ENCODE measurements around the gene ALG12.

Gene ALG12

DNA sequence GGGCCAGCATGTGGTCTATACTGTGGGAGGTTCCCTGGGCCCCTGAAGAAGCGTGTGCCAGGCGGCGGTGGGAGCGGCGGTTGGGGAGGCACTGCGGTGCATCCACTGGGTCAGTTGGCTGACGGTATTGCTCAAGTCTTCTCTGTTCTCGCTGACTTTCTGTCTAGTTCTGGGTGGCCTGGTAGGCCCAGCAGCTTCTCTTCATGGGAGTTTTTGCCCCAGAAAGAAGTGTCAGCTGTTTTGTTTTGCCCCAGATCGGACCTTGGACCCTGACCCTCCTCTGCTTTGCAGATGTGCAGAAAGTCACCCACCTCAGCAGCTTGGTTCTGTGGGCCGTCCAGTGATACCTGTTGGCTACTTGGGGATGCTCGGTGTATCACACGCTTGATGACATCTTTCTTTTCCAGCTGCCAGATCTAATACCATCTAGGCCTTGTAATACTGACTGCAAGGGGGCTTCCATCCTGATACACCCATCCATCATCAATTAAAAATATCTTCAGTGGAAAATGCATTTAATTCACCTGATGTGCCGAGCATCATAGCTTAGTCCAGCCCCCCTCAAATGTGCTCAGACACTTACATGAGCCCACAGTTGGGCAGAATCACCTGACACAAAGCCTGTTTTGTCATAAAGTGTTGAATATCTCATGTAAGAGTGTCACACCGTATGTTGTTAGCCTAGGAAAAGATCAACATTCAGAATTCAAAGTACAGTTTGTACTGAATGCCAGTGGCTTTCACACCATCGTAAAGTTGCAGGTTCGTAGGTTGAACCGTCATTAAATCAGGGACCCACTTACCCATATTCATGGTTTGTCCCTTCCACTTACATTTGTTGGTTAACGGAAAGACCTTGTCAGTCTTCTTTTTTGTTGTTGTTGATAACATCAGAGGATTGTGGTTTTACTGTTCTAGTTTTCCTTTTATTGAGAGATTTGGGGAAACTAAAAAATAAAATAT, 50.7 kb downstream of the ALG12 start:
- no peaks in the 10 kb centered on the region for H3K4me1 ChIP-seq (ENCODE audit: low read length)
- no peaks in the 10 kb centered on the region for H3K27me3 ChIP-seq (ENCODE audit: low read depth, low read length)
- H3K9ac ChIP-seq (ENCODE audit: low read length): no peak overlapping the region
- no peak overlapping the region for H2AFZ ChIP-seq (ENCODE audit: low read depth, low read length)
- H3K9me3 ChIP-seq (ENCODE audit: insufficient read depth, low read length): no peaks in the 10 kb centered on the region; the same call in 1 of the 2 replicates
- peaks cover 94% of the 10 kb centered on the region for H3K79me2 ChIP-seq (ENCODE audit: low read length)
- no peak overlapping the region for H3K4me3 ChIP-seq (ENCODE audit: low read length)
- H3K4me2 ChIP-seq (ENCODE audit: low read length): no peak overlapping the region
- peaks cover 14% of the 10 kb centered on the region for H4K20me1 ChIP-seq (ENCODE audit: insufficient read depth, low read length)
- TF ChIP-seq, protein P1, sequence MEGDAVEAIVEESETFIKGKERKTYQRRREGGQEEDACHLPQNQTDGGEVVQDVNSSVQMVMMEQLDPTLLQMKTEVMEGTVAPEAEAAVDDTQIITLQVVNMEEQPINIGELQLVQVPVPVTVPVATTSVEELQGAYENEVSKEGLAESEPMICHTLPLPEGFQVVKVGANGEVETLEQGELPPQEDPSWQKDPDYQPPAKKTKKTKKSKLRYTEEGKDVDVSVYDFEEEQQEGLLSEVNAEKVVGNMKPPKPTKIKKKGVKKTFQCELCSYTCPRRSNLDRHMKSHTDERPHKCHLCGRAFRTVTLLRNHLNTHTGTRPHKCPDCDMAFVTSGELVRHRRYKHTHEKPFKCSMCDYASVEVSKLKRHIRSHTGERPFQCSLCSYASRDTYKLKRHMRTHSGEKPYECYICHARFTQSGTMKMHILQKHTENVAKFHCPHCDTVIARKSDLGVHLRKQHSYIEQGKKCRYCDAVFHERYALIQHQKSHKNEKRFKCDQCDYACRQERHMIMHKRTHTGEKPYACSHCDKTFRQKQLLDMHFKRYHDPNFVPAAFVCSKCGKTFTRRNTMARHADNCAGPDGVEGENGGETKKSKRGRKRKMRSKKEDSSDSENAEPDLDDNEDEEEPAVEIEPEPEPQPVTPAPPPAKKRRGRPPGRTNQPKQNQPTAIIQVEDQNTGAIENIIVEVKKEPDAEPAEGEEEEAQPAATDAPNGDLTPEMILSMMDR (IDR thresholded peaks at IDR 0.05; ENCODE audit: low read depth, low read length): no peak
- no peak for TF ChIP-seq EZH2phosphoT487 (IDR thresholded peaks at IDR 0.05; ENCODE audit: low read depth)
- H3K27ac ChIP-seq (ENCODE audit: low read length): no peak overlapping the region
- H3K36me3 ChIP-seq (replicated peaks; ENCODE audit: low read depth, low read length): peaks cover 43% of the 10 kb centered on the region

DNA sequence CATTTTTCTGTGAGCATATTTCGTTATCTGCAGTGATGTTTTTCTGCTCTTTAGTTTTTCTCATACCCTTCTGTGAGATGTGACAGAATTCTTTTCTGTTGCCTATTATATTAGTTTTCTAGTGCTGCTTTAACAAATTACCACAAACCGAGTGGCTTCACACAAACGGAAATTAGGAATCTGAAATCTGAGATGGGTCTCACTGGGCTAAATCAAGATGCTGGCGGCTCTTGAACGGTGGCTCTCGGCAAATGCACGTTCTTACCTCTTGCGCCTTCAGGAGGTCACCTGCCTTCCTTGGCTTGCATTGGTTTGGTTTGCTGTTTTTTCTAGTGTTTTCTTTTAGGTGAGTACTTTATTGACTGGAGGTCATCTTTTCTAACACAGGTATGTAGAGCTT, 51.6 kb downstream of the ALG12 start:
- Histone ChIP-seq H3K79me2 (ENCODE audit: low read length) (peaks cover 96% of the 10 kb centered on the region), H3K9me3 (ENCODE audit: insufficient read depth, low read length) (no peaks in the 10 kb centered on the region; the same call in 1 of the 2 replicates), H2AFZ (ENCODE audit: low read depth, low read length) (no peak overlapping the region), H3K4me3 (ENCODE audit: low read length) (no peak overlapping the region), H3K4me1 (ENCODE audit: low read length) (no peaks in the 10 kb centered on the region), H3K27ac (ENCODE audit: low read length) (no peak overlapping the region), H3K27me3 (ENCODE audit: low read depth, low read length) (no peaks in the 10 kb centered on the region), H4K20me1 (ENCODE audit: insufficient read depth, low read length) (peaks cover 18% of the 10 kb centered on the region), H3K9ac (ENCODE audit: low read length) (no peak overlapping the region), H3K36me3 (replicated peaks; ENCODE audit: low read depth, low read length) (peaks cover 43% of the 10 kb centered on the region), H3K4me2 (ENCODE audit: low read length) (no peak overlapping the region)
- no peak for TF ChIP-seq EZH2phosphoT487 (IDR thresholded peaks at IDR 0.05; ENCODE audit: low read depth)
- TF ChIP-seq, protein P1 (IDR thresholded peaks at IDR 0.05; ENCODE audit: low read depth, low read length): no peak

DNA sequence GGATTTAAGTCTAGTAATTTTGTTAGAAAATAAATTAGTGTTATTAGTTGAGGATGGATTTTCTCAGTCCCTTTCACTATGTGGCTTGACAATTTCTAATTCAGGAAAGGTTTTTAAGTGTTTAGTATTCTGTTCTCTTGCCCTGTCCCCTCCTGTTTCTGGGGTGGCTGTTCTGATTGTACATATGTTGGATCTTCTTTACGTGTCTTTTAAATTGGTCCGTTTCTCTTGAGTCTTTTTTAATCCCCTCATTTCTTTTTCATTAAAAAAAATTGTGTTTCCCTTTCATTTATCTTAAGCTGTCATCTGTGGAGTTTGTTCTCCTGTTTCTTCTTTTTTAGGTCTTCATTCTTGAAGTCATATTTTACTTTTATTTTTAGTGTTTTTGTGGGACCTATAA, 52.1 kb downstream of the ALG12 start:
- H2AFZ ChIP-seq (ENCODE audit: low read depth, low read length): no peak overlapping the region
- peaks cover 97% of the 10 kb centered on the region for H3K79me2 ChIP-seq (ENCODE audit: low read length)
- no peaks in the 10 kb centered on the region; the same call in 1 of the 2 replicates for H3K9me3 ChIP-seq (ENCODE audit: insufficient read depth, low read length)
- no peaks in the 10 kb centered on the region for H3K4me1 ChIP-seq (ENCODE audit: low read length)
- TF ChIP-seq, protein P1 (IDR thresholded peaks at IDR 0.05; ENCODE audit: low read depth, low read length): no peak
- TF ChIP-seq EZH2phosphoT487 (IDR thresholded peaks at IDR 0.05; ENCODE audit: low read depth): no peak
- peaks cover 20% of the 10 kb centered on the region for H4K20me1 ChIP-seq (ENCODE audit: insufficient read depth, low read length)
- H3K36me3 ChIP-seq (replicated peaks; ENCODE audit: low read depth, low read length): peaks cover 43% of the 10 kb centered on the region
- no peak overlapping the region for H3K4me3 ChIP-seq (ENCODE audit: low read length)
- no peak overlapping the region for H3K27ac ChIP-seq (ENCODE audit: low read length)
- no peak overlapping the region for H3K9ac ChIP-seq (ENCODE audit: low read length)
- no peaks in the 10 kb centered on the region for H3K27me3 ChIP-seq (ENCODE audit: low read depth, low read length)
- no peak overlapping the region for H3K4me2 ChIP-seq (ENCODE audit: low read length)

DNA sequence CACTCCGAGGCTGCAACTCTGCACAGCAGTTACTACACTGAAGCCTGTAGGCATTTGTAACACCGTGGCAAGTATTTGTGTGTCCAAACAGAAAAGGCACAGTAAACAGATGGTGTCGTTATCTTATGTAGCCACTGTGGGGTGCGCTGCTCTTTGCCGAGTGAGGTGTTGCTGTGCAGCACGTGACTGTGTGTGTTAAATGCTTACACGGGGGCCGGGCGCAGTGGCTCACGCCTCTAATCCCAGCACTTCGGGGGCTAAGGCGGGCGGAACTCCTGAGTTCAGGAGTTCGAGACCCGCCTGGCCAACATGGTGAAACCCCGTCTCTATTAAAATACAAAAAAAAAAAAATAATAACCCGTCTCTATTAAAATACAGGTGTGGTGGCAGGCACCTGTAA, 53.1 kb downstream of the ALG12 start:
- Histone ChIP-seq H3K27ac (ENCODE audit: low read length) (no peak overlapping the region), H3K9me3 (ENCODE audit: insufficient read depth, low read length) (no peaks in the 10 kb centered on the region; the same call in 1 of the 2 replicates), H3K79me2 (ENCODE audit: low read length) (peaks cover 97% of the 10 kb centered on the region), H3K4me1 (ENCODE audit: low read length) (no peaks in the 10 kb centered on the region), H3K27me3 (ENCODE audit: low read depth, low read length) (no peaks in the 10 kb centered on the region), H3K4me2 (ENCODE audit: low read length) (no peak overlapping the region), H4K20me1 (ENCODE audit: insufficient read depth, low read length) (peaks cover 16% of the 10 kb centered on the region), H3K36me3 (replicated peaks; ENCODE audit: low read depth, low read length) (peaks cover 41% of the 10 kb centered on the region), H3K9ac (ENCODE audit: low read length) (no peak overlapping the region), H2AFZ (ENCODE audit: low read depth, low read length) (no peak overlapping the region), H3K4me3 (ENCODE audit: low read length) (no peak overlapping the region)
- TF ChIP-seq, protein P1 (IDR thresholded peaks at IDR 0.05; ENCODE audit: low read depth, low read length): no peak
